Stimulated activated CD4-positive, alpha-beta T cell treated with anti-CD3 and anti-CD28 coated beads, Interleukin-1b, Interleukin-23, amount 100 ng/mL, for 48 hours (primary cell): Measurements from ENCODE around the gene RPS6KA2.
"Not testable (repeated sequence)": the region's sequence is repeated elsewhere in the genome, so short reads cannot be mapped to it uniquely, and the experiment has no call there.

Source experiments
- DNase-seq: peaks from one replicate; pipeline ENCODE4 v3.0.0-alpha.2; 2020

RPS6KA2 gene

GRCh38 chr6:166383802-166384363 lies 243.2 kb downstream of the RPS6KA2 start:
- DNase-seq = peak; percentile 30

DNA sequence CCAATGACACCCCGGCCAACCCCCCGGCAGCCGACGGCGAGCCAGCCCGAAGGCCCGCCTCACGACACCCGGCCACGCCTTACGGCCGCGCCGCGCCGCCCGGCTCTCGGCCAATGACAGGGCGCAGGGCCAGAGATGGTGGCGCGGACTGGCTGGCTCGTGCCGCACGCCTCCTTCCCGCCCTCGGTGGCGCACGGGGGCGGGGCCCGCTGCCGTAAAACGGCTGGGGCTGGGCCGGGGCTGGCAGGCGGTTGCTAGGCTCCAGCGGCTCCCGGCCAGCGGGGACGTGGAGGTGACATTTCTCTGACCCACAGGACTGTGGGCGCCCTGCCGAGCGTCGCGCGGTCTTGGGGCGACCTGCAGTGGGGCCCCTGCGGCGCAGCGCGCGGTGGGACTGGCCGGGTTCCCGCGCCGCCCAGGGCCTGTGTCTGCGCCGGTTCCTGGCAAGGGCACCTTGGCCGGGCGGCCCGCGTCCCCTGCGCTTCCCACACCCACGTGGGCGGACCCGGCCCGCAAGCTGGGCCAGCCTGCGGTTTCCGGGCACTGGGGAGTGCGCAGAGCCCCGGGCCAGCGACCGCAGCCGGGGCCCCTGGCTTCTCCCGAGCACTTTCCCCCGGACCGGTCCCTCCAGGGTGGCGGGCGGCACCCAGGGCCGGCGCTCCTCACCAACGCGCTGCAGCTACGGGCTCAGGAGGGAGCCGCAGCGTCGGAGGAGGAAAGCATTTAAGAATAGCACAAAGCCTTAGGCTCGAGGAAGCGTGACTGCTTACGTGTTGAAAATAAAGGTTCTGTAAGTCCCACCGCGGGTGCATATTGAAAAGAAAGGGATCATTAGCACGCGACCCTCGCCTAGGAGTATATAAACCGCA lies 243.9 kb downstream of the RPS6KA2 start, which contains the start of gene MPC1:
Gene MPC1 (minus strand): TSS at position 8 of the 869 bp plus-strand sequence. CDS start 64 bp downstream, outside the sequence.
- peak; percentile 95 for DNase-seq

GRCh38 chr6:166382500-166382932 lies 244.5 kb downstream of the RPS6KA2 start:
- no peak for DNase-seq

DNA sequence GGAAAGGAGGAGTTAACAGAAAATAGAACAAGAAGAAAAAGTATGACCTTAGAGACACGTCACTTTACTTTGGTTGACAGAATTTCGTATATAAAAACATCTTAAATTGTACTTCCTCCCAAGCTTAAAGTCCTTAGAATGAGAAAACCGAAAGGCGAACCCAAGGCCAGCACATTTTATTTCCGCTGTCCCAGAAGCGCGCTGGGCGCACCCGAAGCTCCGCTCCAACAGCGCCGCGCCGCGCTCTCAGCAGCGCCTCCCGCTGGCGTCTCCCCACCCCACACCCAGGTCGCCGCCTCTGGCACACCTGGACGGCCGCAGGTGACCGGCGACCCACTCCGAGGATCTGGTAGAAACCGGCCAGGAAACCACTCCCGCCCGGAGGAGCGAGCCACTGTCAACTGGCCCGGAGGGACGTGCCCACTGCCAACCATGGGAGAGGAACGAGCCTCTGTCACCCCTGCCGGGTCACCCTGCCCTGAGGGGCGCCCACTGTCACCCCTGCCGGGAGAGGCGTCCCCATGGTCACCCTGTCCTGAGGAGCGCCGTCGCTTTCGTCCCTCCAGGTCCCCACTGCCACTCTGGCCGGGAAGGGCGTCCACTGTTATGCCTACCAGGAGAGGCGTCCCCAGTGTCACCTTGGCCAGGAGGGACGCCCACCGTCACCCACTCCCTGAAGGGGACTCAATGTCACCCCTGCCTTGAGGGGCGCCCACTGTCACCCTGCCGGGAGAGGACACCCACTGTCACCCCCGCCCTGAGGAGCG lies 245.1 kb downstream of the RPS6KA2 start:
- DNase-seq = peak; percentile 71

- DNase-seq = no peak
Measured at GRCh38 chr6:166381381-166381732, 245.7 kb downstream of the RPS6KA2 start.

GRCh38 chr6:166379800-166380199 lies 247.3 kb downstream of the RPS6KA2 start:
- DNase-seq = no peak

DNA sequence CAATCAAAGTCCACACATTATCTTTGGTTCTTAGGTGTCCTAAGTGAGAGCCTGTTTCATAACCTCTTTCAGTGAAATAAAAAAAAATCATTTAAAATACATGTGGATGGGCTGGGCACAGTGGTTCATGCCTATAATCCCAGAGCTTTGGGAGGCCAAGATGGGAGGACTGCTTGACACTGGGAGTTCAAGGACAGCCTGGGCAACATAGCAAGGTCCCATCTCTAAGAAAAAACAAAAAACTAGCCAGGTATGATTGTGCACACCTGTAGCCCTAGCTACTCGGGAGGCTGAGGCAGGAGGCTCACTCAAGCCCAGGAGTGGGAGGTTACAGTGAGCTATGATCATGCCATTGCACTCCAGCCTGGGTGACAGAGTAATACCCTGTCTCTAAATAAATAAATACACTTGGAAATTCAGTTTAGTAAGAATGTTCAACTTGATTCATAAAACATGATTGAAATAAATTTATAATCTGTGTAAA lies 247.9 kb downstream of the RPS6KA2 start:
- DNase-seq = no peak

DNA sequence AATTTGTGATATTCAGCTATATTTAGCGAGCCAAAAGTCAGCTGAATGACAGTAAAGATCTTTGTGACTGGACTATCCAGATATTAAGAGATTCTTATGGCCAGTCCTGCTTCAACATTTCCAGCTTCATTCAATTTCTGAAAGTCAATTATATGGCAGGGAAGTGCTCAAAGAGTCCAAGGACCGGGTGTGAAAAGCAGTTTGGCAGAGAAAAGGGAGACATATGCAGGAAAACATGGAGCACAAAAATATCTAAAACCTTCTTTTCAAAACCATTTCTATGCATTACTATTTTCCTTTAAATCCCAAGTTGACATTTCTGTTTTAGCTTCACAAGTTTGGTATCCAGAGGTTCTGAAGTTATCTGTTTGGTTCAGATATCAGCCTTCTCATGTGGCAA lies 249.3 kb downstream of the RPS6KA2 start:
- DNase-seq = no peak

- DNase-seq = no peak
Measured at GRCh38 chr6:166375013-166375412, 252.0 kb downstream of the RPS6KA2 start.

GRCh38 chr6:166370489-166370888 lies 256.6 kb downstream of the RPS6KA2 start:
- DNase-seq = no peak

GRCh38 chr6:166369782-166370181 lies 257.3 kb downstream of the RPS6KA2 start:
- no peak for DNase-seq

DNA sequence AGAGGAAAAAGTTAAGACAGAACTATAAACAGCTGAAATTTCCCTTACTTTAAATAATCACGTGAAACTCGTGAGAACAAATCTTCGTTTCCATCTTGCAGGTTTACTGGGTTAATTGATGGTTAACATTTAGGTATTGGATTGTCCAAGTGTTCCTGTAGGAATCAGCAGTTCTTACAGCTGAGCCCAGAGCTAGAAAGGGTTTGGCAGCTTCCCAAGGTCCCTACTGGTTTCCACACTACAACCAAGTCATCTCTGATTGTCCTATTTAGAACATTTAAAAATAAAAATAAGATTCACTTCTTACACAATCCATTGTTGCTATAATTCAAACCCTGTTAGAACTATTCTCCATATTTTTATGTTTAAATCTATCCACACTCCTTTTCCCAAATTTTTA lies 260.1 kb downstream of the RPS6KA2 start:
- DNase-seq = no peak

DNA sequence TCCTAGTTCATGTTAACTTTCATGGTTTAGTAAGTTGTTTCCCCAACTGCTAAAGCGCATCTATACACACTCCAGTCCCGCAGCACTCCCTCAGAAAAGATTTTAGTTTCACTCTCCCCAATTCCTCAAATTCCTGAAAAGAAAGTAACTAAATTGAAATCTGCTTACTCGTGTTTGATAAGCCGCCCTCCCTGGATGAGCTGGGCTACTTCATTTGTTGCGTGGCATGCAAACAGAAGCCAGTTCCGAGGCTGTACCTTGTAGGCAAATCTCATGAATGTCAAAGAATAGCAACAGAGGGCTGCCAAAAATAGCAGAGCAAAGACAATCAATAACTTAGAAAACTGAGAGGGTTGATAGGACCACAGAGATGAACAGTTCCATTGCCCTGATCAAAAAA lies 261.2 kb downstream of the RPS6KA2 start:
- DNase-seq = no peak

DNA sequence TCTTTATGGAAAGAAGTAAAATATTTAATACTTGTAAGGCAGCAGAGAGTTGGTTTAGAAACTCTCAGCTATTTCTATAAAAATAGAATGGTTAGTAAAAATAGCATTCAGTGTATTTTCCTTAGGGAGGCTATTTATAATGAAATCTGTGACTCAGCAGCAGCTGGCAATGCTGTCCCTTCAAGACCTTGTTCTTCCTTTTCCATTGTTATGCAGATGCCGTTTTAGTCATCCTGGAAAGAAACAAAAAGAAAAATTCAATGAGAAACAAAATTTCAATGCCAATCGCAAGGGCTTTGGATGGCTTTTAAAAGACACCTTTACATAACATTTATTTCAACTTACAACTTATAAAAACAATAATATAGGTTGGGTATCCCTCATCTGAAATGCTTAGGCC lies 261.8 kb downstream of the RPS6KA2 start:
- no peak for DNase-seq

DNA sequence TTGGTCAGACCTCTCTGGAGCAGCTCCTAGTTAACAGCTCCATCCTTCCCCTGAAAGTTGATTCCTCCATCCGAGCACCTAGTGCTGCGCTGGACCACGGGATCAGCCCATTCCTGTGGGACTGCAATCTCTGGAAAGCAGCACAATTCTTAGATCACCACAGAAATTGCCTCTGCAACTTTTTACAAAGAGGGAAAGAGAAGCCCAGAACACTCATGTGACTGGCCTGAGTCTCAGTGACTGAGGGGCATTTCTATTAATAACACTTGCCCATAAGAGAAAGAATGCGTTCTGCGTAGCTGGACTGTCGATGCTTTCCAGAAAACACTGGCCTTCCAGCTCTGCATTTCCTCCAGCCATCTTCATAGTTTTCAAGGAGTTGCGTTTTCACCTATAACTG lies 262.6 kb downstream of the RPS6KA2 start:
- no peak for DNase-seq

- not testable (repeated sequence) for DNase-seq
Measured at GRCh38 chr6:166362427-166362826, 264.6 kb downstream of the RPS6KA2 start.

GRCh38 chr6:166361077-166361429 lies 266.0 kb downstream of the RPS6KA2 start:
- no peak for DNase-seq

- no peak for DNase-seq
Measured at GRCh38 chr6:166360243-166361076, 266.6 kb downstream of the RPS6KA2 start.
